H1 (cell line): ENCODE results near the gene PIK3R5.

ENCODE experiments used
- PHF8 ChIP-seq: fragments of 200-600 bp; sonication (generic); conservative IDR thresholded peaks from 2 replicates; pipeline ENCODE4 v1.7.1; 2012; ENCODE audit warnings: low read depth, mild to moderate bottlenecking, inconsistent platforms, low read length, moderate library complexity
- TF ChIP-seq, protein P1 (sequence below), 3 experiments: IDR thresholded peaks; 1 replicate in 2 of 3; 2 replicates in 1 of 3; pipeline versions ENCODE4 v1.5.1 to v1.6.1; 2011; ENCODE audit warnings: low read length in 3 of 3, mild to moderate bottlenecking in 3 of 3, inconsistent platforms in 2 of 3, low read depth in 1 of 3, moderate library complexity in 1 of 3; ENCODE audit not compliant: insufficient read depth in 1 of 3; ENCODE audit errors: control extremely low read depth in 1 of 3

DNA sequence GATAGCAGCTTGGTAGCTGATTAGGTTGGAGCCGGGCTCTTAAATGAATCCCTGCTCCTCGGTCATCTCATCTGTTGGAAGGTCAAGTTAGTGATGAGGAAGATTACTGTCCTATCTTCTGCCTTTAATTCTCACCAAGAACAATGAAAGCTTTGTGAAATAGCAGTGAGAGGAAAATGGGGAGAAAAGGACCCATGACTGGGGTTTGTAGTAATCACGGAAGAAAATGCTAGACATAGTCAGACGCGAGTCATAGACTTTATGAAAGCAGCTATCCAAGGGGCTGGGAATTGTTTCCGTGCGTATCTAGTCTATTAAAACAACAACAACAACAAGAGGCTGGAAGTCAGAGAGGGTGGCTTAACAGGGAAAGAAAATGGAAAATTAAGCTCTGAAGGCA, 18.3 kb downstream of the PIK3R5 start:
- no peak for TF ChIP-seq PHF8
- TF ChIP-seq, protein P1, sequence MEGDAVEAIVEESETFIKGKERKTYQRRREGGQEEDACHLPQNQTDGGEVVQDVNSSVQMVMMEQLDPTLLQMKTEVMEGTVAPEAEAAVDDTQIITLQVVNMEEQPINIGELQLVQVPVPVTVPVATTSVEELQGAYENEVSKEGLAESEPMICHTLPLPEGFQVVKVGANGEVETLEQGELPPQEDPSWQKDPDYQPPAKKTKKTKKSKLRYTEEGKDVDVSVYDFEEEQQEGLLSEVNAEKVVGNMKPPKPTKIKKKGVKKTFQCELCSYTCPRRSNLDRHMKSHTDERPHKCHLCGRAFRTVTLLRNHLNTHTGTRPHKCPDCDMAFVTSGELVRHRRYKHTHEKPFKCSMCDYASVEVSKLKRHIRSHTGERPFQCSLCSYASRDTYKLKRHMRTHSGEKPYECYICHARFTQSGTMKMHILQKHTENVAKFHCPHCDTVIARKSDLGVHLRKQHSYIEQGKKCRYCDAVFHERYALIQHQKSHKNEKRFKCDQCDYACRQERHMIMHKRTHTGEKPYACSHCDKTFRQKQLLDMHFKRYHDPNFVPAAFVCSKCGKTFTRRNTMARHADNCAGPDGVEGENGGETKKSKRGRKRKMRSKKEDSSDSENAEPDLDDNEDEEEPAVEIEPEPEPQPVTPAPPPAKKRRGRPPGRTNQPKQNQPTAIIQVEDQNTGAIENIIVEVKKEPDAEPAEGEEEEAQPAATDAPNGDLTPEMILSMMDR (IDR thresholded peaks at IDR 0.05; ENCODE audit: control extremely low read depth in 1 of 3, insufficient read depth in 1 of 3, low read depth in 1 of 3, low read length in 3 of 3), result no peak
